Neural cell (in vitro differentiated cells): ENCODE data around the gene INO80E.

Source experiments
- CTCF ChIP-seq: fragments of 450-650 bp; IDR thresholded peaks from 2 replicates; pipeline ENCODE4 v1.5.1; 2014; ENCODE audit warnings: antibody characterized with exemption, mild to moderate bottlenecking, moderate library complexity; ENCODE audit not compliant: poor library complexity, severe bottlenecking
- POLR2AphosphoS5 ChIP-seq: IDR thresholded peaks from 2 replicates; pipeline ENCODE4 v1.6.1; 2012
- SMC3 ChIP-seq: fragments of 450-650 bp; conservative IDR thresholded peaks from 2 replicates; pipeline ENCODE4 v1.6.1; 2014; ENCODE audit warnings: antibody characterized with exemption, mild to moderate bottlenecking, moderate library complexity; ENCODE audit not compliant: poor library complexity
- TAF1 ChIP-seq: IDR thresholded peaks from 2 replicates; pipeline ENCODE4 v1.6.1; 2012; ENCODE audit warnings: low read depth

GRCh38 chr16:29975134-29975538 is 20.9 kb upstream of the INO80E start:
- no peak for TF ChIP-seq SMC3
- TF ChIP-seq CTCF: no peak
- no peak for TF ChIP-seq TAF1
- no peak for TF ChIP-seq POLR2AphosphoS5
